H1 (cell line): Measurements from ENCODE around the gene PPIG. TPM values are rescaled to one million over a fixed set of nuclear protein-coding genes. Genes with fewer than 3 reads are reported as not detected.
"Not testable (repeated sequence)": the region's sequence is repeated elsewhere in the genome, so short reads cannot be mapped to it uniquely, and the experiment has no call there.

Source experiments
- CTCF ChIA-PET: fragments of 300-600 bp; sonication (Branson Sonifier 250); formaldehyde crosslinking; loops from one replicate; lab custom pipeline; 2021; ENCODE audit not compliant: partially characterized antibody; lab: Charles Lee
- POLR2A ChIA-PET: fragments of 300-600 bp; sonication (Branson Sonifier 250); formaldehyde crosslinking; loops from one replicate; lab custom pipeline; 2021; ENCODE audit warnings: inconsistent platforms; ENCODE audit not compliant: partially characterized antibody; lab: Charles Lee
- DNase-seq, 2 experiments: peaks; one replicate each; pipeline versions ENCODE4 v3.0.0 to v3.0.0-alpha.2; 2010 to 2022; ENCODE audit warnings: low spot score in 2 of 2, low read depth in 1 of 2, mixed read lengths in 1 of 2
- FAIRE-seq: peaks from 2 replicates; lab custom pipeline; 2011; peaks lifted over from hg19 to GRCh38; lab: Jason Lieb, UNC
- H2AFZ ChIP-seq: 2 replicates; pipeline ENCODE4 v1.8.1; 2012; ENCODE audit warnings: low read length, inconsistent platforms
- H2AK5ac ChIP-seq: 2 replicates; pipeline ENCODE4 v1.6.1; 2013; ENCODE audit warnings: low read depth, low read length
- H2BK120ac ChIP-seq: replicated peaks from 2 replicates; pipeline ENCODE3; 2013; ENCODE audit warnings: low read depth, low read length, inconsistent platforms
- H2BK12ac ChIP-seq: 2 replicates; pipeline ENCODE4 v1.6.1; 2013; ENCODE audit warnings: low read depth, low read length
- H2BK15ac ChIP-seq: 2 replicates; pipeline ENCODE4 v1.6.1; 2013; ENCODE audit warnings: low read length
- H2BK20ac ChIP-seq: 2 replicates; pipeline ENCODE4 v1.6.1; 2013; ENCODE audit warnings: low read length
- H2BK5ac ChIP-seq: 2 replicates; pipeline ENCODE4 v1.6.1; 2013; ENCODE audit warnings: low read depth, low read length
- H3K14ac ChIP-seq: 2 replicates; pipeline ENCODE4 v1.6.1; 2013; ENCODE audit warnings: inconsistent platforms; ENCODE audit not compliant: insufficient read length
- H3K18ac ChIP-seq: 2 replicates; pipeline ENCODE4 v1.6.1; 2013; ENCODE audit warnings: low read length; ENCODE audit errors: extremely low read depth
- H3K23ac ChIP-seq: 2 replicates; pipeline ENCODE4 v1.6.1; 2013; ENCODE audit warnings: inconsistent platforms; ENCODE audit not compliant: insufficient read length
- H3K23me2 ChIP-seq: 2 replicates; pipeline ENCODE4 v1.6.1; 2013; ENCODE audit warnings: low read depth, low read length
- H3K27ac ChIP-seq: 2 replicates; pipeline ENCODE4 v1.6.1; 2011; ENCODE audit warnings: low read depth, low read length, inconsistent platforms
- H3K27me3 ChIP-seq, 4 experiments: replicated peaks in 1 of 4; 1 replicate in 1 of 4; 2 replicates in 3 of 4; pipeline versions ENCODE4 v1.6.1 to v1.8.1; 2011 to 2013; ENCODE audit warnings: low read length in 3 of 4, mild to moderate bottlenecking in 3 of 4, inconsistent platforms in 2 of 4, mixed read lengths in 2 of 4, moderate library complexity in 1 of 4; ENCODE audit not compliant: control insufficient read depth in 3 of 4, insufficient read depth in 3 of 4; ENCODE audit errors: extremely low read depth in 1 of 4
- H3K36me3 ChIP-seq, 4 experiments: 2 replicates each; pipeline versions ENCODE4 v1.6.1 to v1.8.1; 2011 to 2013; ENCODE audit warnings: mild to moderate bottlenecking in 4 of 4, low read length in 3 of 4, moderate library complexity in 2 of 4, control low read depth in 1 of 4, inconsistent platforms in 1 of 4; ENCODE audit not compliant: insufficient read depth in 4 of 4, control insufficient read depth in 2 of 4
- H3K4ac ChIP-seq: replicated peaks from 2 replicates; pipeline ENCODE3; 2013; ENCODE audit warnings: low read length, low read depth, mixed read lengths, inconsistent platforms; ENCODE audit not compliant: insufficient read length
- H3K4me1 ChIP-seq, 4 experiments: replicated peaks in 1 of 4; 1 replicate in 1 of 4; 2 replicates in 3 of 4; pipeline versions ENCODE4 v1.6.1 to v1.8.1; 2011 to 2013; ENCODE audit warnings: low read length in 3 of 4, inconsistent platforms in 2 of 4, mixed read lengths in 1 of 4; ENCODE audit not compliant: insufficient read depth in 4 of 4, control insufficient read depth in 3 of 4
- H3K4me2 ChIP-seq, 2 experiments: 2 replicates each; pipeline versions ENCODE4 v1.6.1 to v1.8.1; 2011 to 2013; ENCODE audit warnings: low read depth in 2 of 2, low read length in 2 of 2, control low read depth in 1 of 2, inconsistent platforms in 1 of 2, mild to moderate bottlenecking in 1 of 2; ENCODE audit not compliant: insufficient read depth in 1 of 2
- H3K4me3 ChIP-seq, 4 experiments: fragments of 200-600, 300-600 bp in 1 of 4; sonication (generic), shearing (Covaris generic), sonication (Bioruptor Twin) in 1 of 4; 2 replicates each; pipeline versions ENCODE4 v1.5.1 to v1.8.1; 2011 to 2016; ENCODE audit warnings: low read length in 4 of 4, low read depth in 3 of 4, control low read depth in 2 of 4, inconsistent platforms in 2 of 4, mild to moderate bottlenecking in 2 of 4, mixed read lengths in 1 of 4, moderate library complexity in 1 of 4; ENCODE audit not compliant: insufficient read depth in 2 of 4; ENCODE audit errors: extremely low read depth in 1 of 4
- H3K56ac ChIP-seq: replicated peaks from 2 replicates; pipeline ENCODE3; 2013; ENCODE audit warnings: low read depth, mild to moderate bottlenecking, mixed read lengths, low read length, inconsistent platforms; ENCODE audit not compliant: insufficient read length
- H3K79me1 ChIP-seq: 2 replicates; pipeline ENCODE4 v1.6.1; 2013; ENCODE audit warnings: low read depth, low read length, control low read depth
- H3K79me2 ChIP-seq, 2 experiments: 2 replicates each; pipeline versions ENCODE4 v1.6.1 to v1.8.1; 2012 to 2013; ENCODE audit warnings: low read length in 2 of 2, mild to moderate bottlenecking in 2 of 2, inconsistent platforms in 1 of 2; ENCODE audit not compliant: insufficient read depth in 2 of 2, control insufficient read depth in 1 of 2
- H3K9ac ChIP-seq, 4 experiments: replicated peaks in 1 of 4; 1 replicate in 1 of 4; 2 replicates in 3 of 4; pipeline versions ENCODE4 v1.6.1 to v1.8.1; 2011 to 2013; ENCODE audit warnings: low read depth in 3 of 4, low read length in 3 of 4, control low read depth in 2 of 4, mild to moderate bottlenecking in 2 of 4, moderate library complexity in 2 of 4, inconsistent platforms in 1 of 4; ENCODE audit errors: extremely low read depth in 1 of 4
- H3K9me3 ChIP-seq, 2 experiments: 2 replicates each; pipeline versions ENCODE4 v1.6.1 to v1.8.1; 2012 to 2013; ENCODE audit warnings: mild to moderate bottlenecking in 2 of 2, moderate library complexity in 2 of 2, control low read depth in 1 of 2, inconsistent platforms in 1 of 2, low read depth in 1 of 2, low read length in 1 of 2, mixed read lengths in 1 of 2; ENCODE audit not compliant: insufficient read depth in 2 of 2
- H4K20me1 ChIP-seq, 2 experiments: replicated peaks in 1 of 2; 2 replicates each; pipeline versions ENCODE3 to v1.8.1; 2011 to 2013; ENCODE audit warnings: inconsistent platforms in 2 of 2, low read length in 2 of 2, mild to moderate bottlenecking in 1 of 2; ENCODE audit not compliant: insufficient read depth in 2 of 2, control insufficient read depth in 1 of 2
- H4K5ac ChIP-seq: 2 replicates; pipeline ENCODE4 v1.6.1; 2013; ENCODE audit warnings: low read length, low read depth, mixed read lengths, inconsistent platforms; ENCODE audit not compliant: insufficient read length
- H4K8ac ChIP-seq: 2 replicates; pipeline ENCODE4 v1.8.0; 2013; ENCODE audit warnings: mild to moderate bottlenecking, moderate library complexity, low read length, inconsistent platforms; ENCODE audit not compliant: insufficient read depth; ENCODE audit errors: extremely low read depth
- H4K91ac ChIP-seq: replicated peaks from 2 replicates; pipeline ENCODE3; 2013; ENCODE audit warnings: low read length, mixed read lengths, inconsistent platforms; ENCODE audit not compliant: insufficient read length
- RXRA ChIP-seq: IDR thresholded peaks from 2 replicates; pipeline ENCODE4 v1.6.1; 2011; ENCODE audit warnings: low read depth, mild to moderate bottlenecking, low read length, moderate library complexity; ENCODE audit not compliant: insufficient read depth
- WGBS, 2 experiments: shearing (Covaris generic) in 1 of 2; methylation state at CpG; one replicate each; pipeline versions ENCODE4 v1.1.6 to v1.1.7; 2013 to 2015; ENCODE audit warnings: low lambda C conversion rate in 2 of 2, mixed read lengths in 2 of 2, inconsistent platforms in 1 of 2, low coverage in 1 of 2, missing lambda C conversion rate in 1 of 2; ENCODE audit not compliant: insufficient replicate concordance in 2 of 2, insufficient coverage in 1 of 2, insufficient read length in 1 of 2; ENCODE audit errors: extremely low coverage in 1 of 2, missing lambda C conversion rate in 1 of 2; 5-methylcytosine and 5-hydroxymethylcytosine counted together
- polyA plus RNA-seq, 7 experiments: library from polyadenylated mRNA; depleted of rRNA in 3 of 7; stranded (reverse) in 5 of 7; unstranded in 2 of 7; fragments of >200 nt in 5 of 7; fragments of 200-250 nt in 2 of 7; gene quantifications; 1 replicate in 5 of 7; 2 replicates in 1 of 7; 4 replicates in 1 of 7; pipeline versions ENCODE4 v1.2.1 to v1.2.3, GENCODE V29; 2011 to 2013; ENCODE audit warnings: missing spikeins in 2 of 7, mixed read lengths in 2 of 7
- total RNA-seq: library from RNA; stranded (reverse); fragmentation: NEBNext Ultra II Directional; extraction: Animal tissue kit (Norgen Biotek cat#: 25700); gene quantifications from 2 replicates; pipeline ENCODE4 v1.2.1, GENCODE V29; 2021

The PPIG gene
- total and polyA plus RNA-seq, 2 of the 8 experiments (the other 6 are each of a cell fraction or from before 2014, with no cell fraction given), result 14.7 to 71.0 TPM

GRCh38 chr2:169590804-169591203 is 6.7 kb downstream of the PPIG start (continued):
- TF ChIP-seq RXRA, result no peak
- TF ChIP-seq, all 59 proteins: peak for 0

DNA sequence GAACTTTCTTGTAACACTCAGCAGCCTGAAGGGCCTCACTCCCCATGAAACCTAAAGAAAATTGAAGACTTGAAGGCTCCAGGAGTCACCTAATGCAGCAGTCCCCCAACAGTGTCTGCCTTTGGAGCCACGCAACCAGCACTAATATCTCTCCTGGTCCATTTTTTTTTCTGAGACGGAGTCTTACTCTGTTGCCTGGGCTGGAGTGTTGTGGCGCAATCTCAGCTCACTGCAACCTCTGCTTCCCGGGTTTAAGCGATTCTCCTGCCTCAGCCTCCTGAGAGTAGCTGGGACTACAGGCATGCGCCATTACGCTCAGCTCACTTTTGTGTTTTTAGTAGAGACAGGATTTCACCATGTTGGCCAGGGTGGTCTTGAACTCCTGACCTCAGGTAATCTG is 12.4 kb downstream of the PPIG start:
- H3K4me2 ChIP-seq, H3K27ac ChIP-seq, H4K20me1 ChIP-seq, H3K27me3 ChIP-seq, FAIRE-seq, H4K91ac ChIP-seq, H3K56ac ChIP-seq, H2AK5ac ChIP-seq, H4K8ac ChIP-seq, H3K9ac ChIP-seq, H3K4me3 ChIP-seq, H2BK20ac ChIP-seq, H2AFZ ChIP-seq, H3K4ac ChIP-seq, H2BK12ac ChIP-seq, H3K79me1 ChIP-seq, H3K4me1 ChIP-seq, H3K23ac ChIP-seq, H3K36me3 ChIP-seq, H2BK15ac ChIP-seq, H2BK120ac ChIP-seq, DNase-seq, H4K5ac ChIP-seq, H3K23me2 ChIP-seq, H2BK5ac ChIP-seq, H3K18ac ChIP-seq, H3K9me3 ChIP-seq, H3K14ac ChIP-seq: not testable (repeated sequence)
- ChIA-PET CTCF (interaction anchor here (1.0 kb wide), 1 partner anchor 144 kb away, joined by 3 read pairs; no protein-coding TSS in a partner anchor), POLR2A (interaction anchor here (0.6 kb wide), 1 partner anchor 1075 kb away, joined by 3 read pairs; no protein-coding TSS in a partner anchor)
- peaks cover 6 to 94% of the 10 kb centered on the region in 2 experiments for H3K79me2 ChIP-seq
- 89% methylated on average over 7 of the region's 7 CpGs; no CpG with 5 or more reads in 1 of the 2 experiments for WGBS, 2 experiments
